Cerebellar cortex (tissue), 1 donor: Measurements from ENCODE around the gene SH2D2A.

ENCODE experiments used
- DNase-seq: peaks from one replicate; pipeline ENCODE4 v3.0.0-alpha.2; 2015; ENCODE audit warnings: low spot score

Gene SH2D2A

GRCh38 chr1:156803086-156803851 lies 13.4 kb downstream of the SH2D2A start:
- DNase-seq, result no peak

- no peak for DNase-seq
Measured at GRCh38 chr1:156802421-156802935, 14.2 kb downstream of the SH2D2A start.

- peak; percentile 73 for DNase-seq
Measured at GRCh38 chr1:156801409-156802121, 15.1 kb downstream of the SH2D2A start.

- DNase-seq, result peak; percentile 70
Measured at GRCh38 chr1:156797212-156797871, 19.3 kb downstream of the SH2D2A start.

- no peak for DNase-seq
Measured at GRCh38 chr1:156796340-156797097, 20.1 kb downstream of the SH2D2A start.

GRCh38 chr1:156795787-156796186 lies 20.9 kb downstream of the SH2D2A start:
- DNase-seq, result no peak

GRCh38 chr1:156795374-156795733 lies 21.3 kb downstream of the SH2D2A start:
- no peak for DNase-seq

GRCh38 chr1:156794506-156795373 lies 21.9 kb downstream of the SH2D2A start:
- DNase-seq, result no peak

GRCh38 chr1:156789621-156790318 lies 26.9 kb downstream of the SH2D2A start:
- no peak for DNase-seq

- DNase-seq, result no peak
Measured at GRCh38 chr1:156788136-156788535, 28.5 kb downstream of the SH2D2A start.

- DNase-seq, result no peak
Measured at GRCh38 chr1:156786640-156787039, 30.0 kb downstream of the SH2D2A start.

- DNase-seq, result no peak
Measured at GRCh38 chr1:156785458-156785857, 31.2 kb downstream of the SH2D2A start.

- no peak for DNase-seq
Measured at GRCh38 chr1:156781585-156782186, 35.0 kb downstream of the SH2D2A start.

GRCh38 chr1:156777573-156777972 lies 39.1 kb downstream of the SH2D2A start:
- no peak for DNase-seq

- DNase-seq, result no peak
Measured at GRCh38 chr1:156776942-156777341, 39.7 kb downstream of the SH2D2A start.

- DNase-seq, result no peak
Measured at GRCh38 chr1:156775799-156776198, 40.8 kb downstream of the SH2D2A start.

GRCh38 chr1:156773607-156774006 lies 43.0 kb downstream of the SH2D2A start:
- DNase-seq, result no peak

GRCh38 chr1:156772728-156773497 lies 43.7 kb downstream of the SH2D2A start:
- no peak for DNase-seq

- DNase-seq, result no peak
Measured at GRCh38 chr1:156772222-156772621, 44.4 kb downstream of the SH2D2A start.
